GM18907 (cell line): ENCODE data around the gene RFTN1.

Experiments used
- ATAC-seq: cut with Tn5 transposase; IDR thresholded peaks from one replicate; pipeline ENCODE4 v1.9.1; 2021; ENCODE audit warnings: mild to moderate bottlenecking, moderate library complexity; ENCODE audit not compliant: unreplicated experiment

Gene RFTN1

GRCh38 chr3:16335333-16335732 lies 178.2 kb downstream of the RFTN1 start:
- no peak for ATAC-seq

GRCh38 chr3:16334909-16335308 lies 178.6 kb downstream of the RFTN1 start:
- ATAC-seq = no peak

GRCh38 chr3:16332904-16333426 lies 180.5 kb downstream of the RFTN1 start:
- no peak for ATAC-seq

- ATAC-seq = no peak
Observed at GRCh38 chr3:16331319-16331883, 182.1 kb downstream of the RFTN1 start.

- ATAC-seq = no peak
Observed at GRCh38 chr3:16330351-16330750, 183.1 kb downstream of the RFTN1 start.

GRCh38 chr3:16329826-16330129 lies 183.7 kb downstream of the RFTN1 start:
- no peak for ATAC-seq

GRCh38 chr3:16329036-16329825 lies 184.3 kb downstream of the RFTN1 start:
- ATAC-seq = no peak

GRCh38 chr3:16328124-16328523 lies 185.4 kb downstream of the RFTN1 start:
- ATAC-seq = no peak

GRCh38 chr3:16326724-16327349 lies 186.7 kb downstream of the RFTN1 start:
- no peak for ATAC-seq

- no peak for ATAC-seq
Observed at GRCh38 chr3:16325850-16326249, 187.6 kb downstream of the RFTN1 start.

GRCh38 chr3:16323737-16324136 lies 189.8 kb downstream of the RFTN1 start:
- ATAC-seq = no peak

- ATAC-seq = no peak
Observed at GRCh38 chr3:16322189-16322588, 191.3 kb downstream of the RFTN1 start.

- ATAC-seq = no peak
Observed at GRCh38 chr3:16320711-16321110, 192.8 kb downstream of the RFTN1 start.

GRCh38 chr3:16319723-16320122 lies 193.8 kb downstream of the RFTN1 start:
- no peak for ATAC-seq

- no peak for ATAC-seq
Observed at GRCh38 chr3:16319307-16319706, 194.2 kb downstream of the RFTN1 start.

GRCh38 chr3:16318176-16318575 lies 195.3 kb downstream of the RFTN1 start:
- ATAC-seq = no peak

- no peak for ATAC-seq
Observed at GRCh38 chr3:16317561-16317945, 195.9 kb downstream of the RFTN1 start.

GRCh38 chr3:16316847-16317560 lies 196.5 kb downstream of the RFTN1 start:
- ATAC-seq = no peak

GRCh38 chr3:16316396-16316795 lies 197.1 kb downstream of the RFTN1 start:
- no peak for ATAC-seq

- ATAC-seq = no peak
Observed at GRCh38 chr3:16315623-16316022, 197.9 kb downstream of the RFTN1 start.

GRCh38 chr3:16313886-16314645 lies 199.4 kb downstream of the RFTN1 start:
- ATAC-seq = no peak
